GM21423 (cell line): ENCODE results near the gene LRRTM4.

Experiments
- ATAC-seq: cut with Tn5 transposase; IDR thresholded peaks from one replicate; pipeline ENCODE4 v1.9.1; 2021; ENCODE audit warnings: mild to moderate bottlenecking, moderate library complexity; ENCODE audit not compliant: unreplicated experiment

Gene LRRTM4

DNA sequence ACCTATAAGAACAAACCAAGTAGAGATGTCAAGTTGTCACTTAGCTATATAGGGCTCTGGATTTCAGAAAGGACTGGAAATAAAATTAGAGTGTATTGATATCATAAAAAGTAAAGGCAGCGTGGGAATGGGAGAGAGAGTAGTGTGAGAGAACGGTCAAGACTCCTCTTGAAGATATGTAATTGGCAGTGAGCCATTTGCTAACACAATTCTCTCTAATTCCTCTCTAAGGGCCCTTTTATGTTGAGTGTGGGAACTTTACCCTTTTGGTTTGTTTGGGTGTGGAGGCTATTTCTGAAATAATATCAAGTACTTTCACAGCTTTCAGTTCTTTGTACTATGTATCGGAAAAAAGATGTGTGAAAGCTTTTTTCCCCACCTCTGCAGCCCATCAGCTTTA is 196.8 kb downstream of the LRRTM4 start:
- ATAC-seq, result no peak

GRCh38 chr2:77322431-77322830 is 199.7 kb downstream of the LRRTM4 start:
- no peak for ATAC-seq

GRCh38 chr2:77314721-77315120 is 207.5 kb downstream of the LRRTM4 start:
- ATAC-seq, result no peak

- no peak for ATAC-seq
Measured at GRCh38 chr2:77310416-77310815, 211.8 kb downstream of the LRRTM4 start.

GRCh38 chr2:77309725-77310124 is 212.5 kb downstream of the LRRTM4 start:
- no peak for ATAC-seq

- no peak for ATAC-seq
Measured at GRCh38 chr2:77301441-77301840, 220.7 kb downstream of the LRRTM4 start.

- ATAC-seq, result no peak
Measured at GRCh38 chr2:77296791-77297190, 225.4 kb downstream of the LRRTM4 start.

GRCh38 chr2:77294474-77294873 is 227.7 kb downstream of the LRRTM4 start:
- ATAC-seq, result no peak

DNA sequence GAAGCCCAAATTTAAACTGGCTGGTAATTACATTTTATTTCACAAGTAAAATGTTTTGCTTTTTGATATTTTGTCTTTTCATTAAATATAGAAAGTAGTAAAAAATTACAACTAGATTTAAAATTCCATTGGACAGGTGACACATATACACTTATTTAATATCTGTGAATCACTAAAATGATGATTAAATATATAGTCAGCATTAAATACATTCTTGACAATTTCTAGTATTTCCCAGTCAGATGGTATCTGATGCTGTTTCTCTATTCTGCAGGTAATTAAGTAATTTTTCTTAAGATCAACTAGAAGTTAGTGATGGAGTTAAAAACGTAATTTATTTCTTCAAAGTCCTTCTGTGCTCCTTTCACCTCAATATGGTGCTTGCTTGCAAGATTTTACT is 237.8 kb downstream of the LRRTM4 start:
- no peak for ATAC-seq

GRCh38 chr2:77271262-77271661 is 250.9 kb downstream of the LRRTM4 start:
- no peak for ATAC-seq

GRCh38 chr2:77270433-77270832 is 251.7 kb downstream of the LRRTM4 start:
- ATAC-seq, result no peak

DNA sequence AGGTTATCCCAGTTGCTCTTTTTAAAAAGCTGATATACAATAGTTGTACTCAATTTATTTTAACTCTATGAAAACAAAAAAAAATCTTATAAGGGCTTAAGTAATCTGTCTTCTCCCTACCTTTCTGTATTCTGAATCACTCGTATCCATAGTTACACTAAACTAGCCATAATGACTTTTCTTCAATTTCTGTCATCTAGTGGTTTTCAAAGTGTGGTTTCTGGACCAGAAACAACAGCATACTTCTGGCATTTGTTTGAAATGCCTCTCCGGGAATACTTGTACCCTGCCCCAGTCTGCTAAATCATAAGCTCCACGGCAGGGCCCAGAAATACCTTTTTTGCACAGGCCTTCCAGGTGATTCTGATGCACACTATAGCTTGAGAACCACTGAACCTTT is 253.6 kb downstream of the LRRTM4 start:
- no peak for ATAC-seq

GRCh38 chr2:77232909-77233425 is 289.2 kb downstream of the LRRTM4 start:
- ATAC-seq, result no peak

DNA sequence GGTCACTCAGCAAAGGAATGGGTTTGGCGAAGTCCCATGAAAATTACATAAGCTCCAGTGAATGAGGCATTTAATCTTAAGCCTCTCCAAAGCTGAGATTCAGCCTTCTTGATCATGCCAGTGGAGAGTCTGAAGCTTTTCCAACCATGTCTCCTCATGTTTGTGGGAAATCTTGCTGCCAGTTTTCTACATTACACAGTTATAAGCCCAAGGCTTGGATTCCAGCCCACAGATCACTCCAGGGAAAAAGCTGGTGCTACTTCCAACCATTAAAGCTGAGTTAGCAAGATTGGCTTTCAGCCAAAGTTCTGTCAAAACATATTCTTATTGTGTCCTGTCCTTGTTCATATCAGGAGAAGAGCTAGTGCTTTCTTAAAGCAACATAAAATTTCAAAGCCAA is 293.8 kb downstream of the LRRTM4 start:
- ATAC-seq, result no peak

- ATAC-seq, result no peak
Measured at GRCh38 chr2:77210725-77211124, 311.5 kb downstream of the LRRTM4 start.

DNA sequence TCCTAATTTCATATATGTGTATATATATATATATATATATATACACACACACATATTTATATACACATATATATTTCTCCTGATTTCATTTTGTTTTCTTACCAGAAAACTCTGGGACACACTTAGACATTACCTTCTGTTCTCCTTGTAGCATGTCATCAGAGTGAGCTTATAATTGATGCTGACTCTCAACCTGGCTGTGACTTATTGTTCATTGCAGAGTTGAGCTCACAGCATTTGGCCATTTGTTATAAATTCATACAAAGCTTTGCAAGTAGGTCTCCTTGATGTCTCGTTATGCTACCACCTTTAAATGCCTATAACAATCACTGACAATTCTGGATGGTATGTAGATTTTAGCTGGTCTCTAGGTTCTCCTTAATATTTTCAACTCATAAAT is 314.8 kb downstream of the LRRTM4 start:
- ATAC-seq, result no peak

GRCh38 chr2:77201755-77202154 is 320.4 kb downstream of the LRRTM4 start:
- no peak for ATAC-seq

- no peak for ATAC-seq
Measured at GRCh38 chr2:77199411-77199810, 322.8 kb downstream of the LRRTM4 start.

DNA sequence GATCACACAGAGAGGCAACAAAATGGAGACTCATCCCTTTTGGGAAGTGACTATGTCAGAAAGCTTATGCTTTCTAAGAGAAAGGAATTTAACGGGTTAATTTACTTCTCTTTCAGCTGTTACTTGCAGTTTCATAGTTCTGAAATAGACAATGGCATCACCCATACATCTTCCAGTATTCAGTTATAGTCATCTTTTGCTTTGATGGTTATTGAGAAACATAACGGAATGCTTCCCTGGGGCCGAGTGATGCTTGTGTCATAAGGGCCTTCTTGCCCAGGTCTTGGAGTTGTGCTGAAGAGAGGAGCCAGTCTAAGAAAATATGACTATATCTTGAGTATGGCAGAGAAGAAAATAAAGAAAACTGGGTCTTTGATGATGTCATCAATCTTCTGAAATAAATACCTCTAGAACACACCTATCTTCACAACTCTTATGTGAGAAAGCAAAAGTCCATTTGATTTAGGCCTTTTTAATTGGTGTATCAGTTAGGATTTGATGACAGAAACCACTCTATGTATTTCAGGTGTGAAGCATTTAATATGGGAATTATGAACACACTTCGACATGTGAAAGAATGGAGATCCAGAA is 328.2 kb downstream of the LRRTM4 start:
- ATAC-seq, result no peak

DNA sequence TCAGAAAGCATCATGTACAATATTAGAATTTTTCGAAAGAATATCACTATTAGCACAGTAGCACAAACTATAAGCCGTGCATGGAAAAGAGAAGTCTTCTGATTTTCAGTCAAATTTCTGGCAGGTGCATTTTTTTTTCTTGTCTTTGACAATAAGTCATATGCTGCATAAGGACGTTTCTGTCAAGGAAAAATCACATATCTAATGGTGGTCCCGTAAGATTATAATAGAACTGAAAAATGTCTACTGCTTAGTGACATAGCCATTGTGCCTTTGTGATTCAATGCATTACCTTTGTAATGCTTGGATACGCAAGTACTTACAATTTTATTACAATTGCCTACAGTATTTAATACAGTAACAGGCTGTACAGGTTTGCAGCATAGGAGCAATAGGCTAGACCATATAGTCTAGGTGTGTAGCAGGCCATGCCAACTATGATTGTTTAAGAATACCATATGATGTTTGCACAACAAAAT is 329.3 kb downstream of the LRRTM4 start:
- ATAC-seq, result no peak

GRCh38 chr2:77191665-77192064 is 330.5 kb downstream of the LRRTM4 start:
- ATAC-seq, result no peak

GRCh38 chr2:77190721-77191346 is 331.3 kb downstream of the LRRTM4 start:
- no peak for ATAC-seq

- ATAC-seq, result no peak
Measured at GRCh38 chr2:77185052-77185451, 337.1 kb downstream of the LRRTM4 start.
